Transverse colon (tissue), 4 donors: ENCODE data around the gene DPT. TPM values are rescaled to one million over a fixed set of nuclear protein-coding genes. Genes with fewer than 3 reads are reported as not detected.

Experiments
- DNase-seq: peaks from one replicate; pipeline ENCODE4 v3.0.0-alpha.2; 2019
- H3K27ac ChIP-seq, 4 donors: fragments of 200-600 bp; sonication (generic); 2 replicates each; pipeline ENCODE4 v1.5.1; 2016 to 2018; ENCODE audit warnings: inconsistent platforms in 4 of 4
- H3K27me3 ChIP-seq: fragments of 200-600 bp; sonication (generic); 2 replicates; pipeline ENCODE4 v1.5.1; 2017; ENCODE audit warnings: inconsistent platforms
- H3K36me3 ChIP-seq, 4 donors: fragments of 200-600 bp; sonication (generic); 2 replicates each; pipeline ENCODE4 v1.5.1; 2017 to 2019; ENCODE audit warnings: inconsistent platforms in 4 of 4
- H3K4me1 ChIP-seq, 4 donors: fragments of 200-600 bp; sonication (generic); 2 replicates each; pipeline ENCODE4 v1.5.1; 2017 to 2020; ENCODE audit warnings: inconsistent platforms in 4 of 4
- H3K4me3 ChIP-seq, 4 donors: fragments of 200-600 bp; sonication (generic); 1 replicate in 1 of 4; 2 replicates in 3 of 4; pipeline versions ENCODE4 v1.5.1 to v1.6.1; 2017 to 2019; ENCODE audit warnings: inconsistent platforms in 4 of 4
- H3K9me3 ChIP-seq, 2 donors: fragments of 200-600 bp; sonication (generic); 2 replicates each; pipeline ENCODE4 v1.5.1; 2017 to 2019; ENCODE audit warnings: inconsistent platforms in 2 of 2
- EP300 ChIP-seq: sonication (generic); formaldehyde crosslinking; IDR thresholded peaks from one replicate; pipeline ENCODE4 v1.6.1; 2017; ENCODE audit warnings: antibody characterized with exemption, low read depth
- POLR2A ChIP-seq: fragments of 450-650 bp; IDR thresholded peaks from one replicate; pipeline ENCODE4 v1.6.1; 2016; ENCODE audit warnings: antibody characterized with exemption, mild to moderate bottlenecking, moderate library complexity
- POLR2AphosphoS5 ChIP-seq, 3 donors: sonication (generic); formaldehyde crosslinking; IDR thresholded peaks; one replicate each; pipeline ENCODE4 v1.6.1; 2016; ENCODE audit warnings: antibody characterized with exemption in 3 of 3
- WGBS, 2 donors: methylation state at CpG; one replicate each; pipeline ENCODE4 v1.1.5; 2018; ENCODE audit warnings: low coverage in 1 of 2; 5-methylcytosine and 5-hydroxymethylcytosine counted together
- in situ Hi-C, 4 donors: fragments of 200-750 bp; cut with MboI; loops; one replicate each; pipeline versions ENCODE4 v1.15.0 to v1.15.1; 2017; ENCODE audit warnings: low sequenced_read_pairs in 3 of 4, low pct_ligation_motif_present in 1 of 4, low pct_unique_long_range_greater_than_20kb in 1 of 4
- intact Hi-C: fragments of 100-400 bp; cut with DNase I; formaldehyde crosslinking; loops from one replicate; pipeline ENCODE4 v1.15.1; 2023; ENCODE audit warnings: low total_unique reads
- total RNA-seq, 4 donors: library from RNA; depleted of rRNA; stranded (reverse); fragments of >200 nt; gene quantifications; one replicate each; pipeline ENCODE4 v1.1.0, GENCODE V29; 2016
- TF ChIP-seq, protein P1 (sequence below), 5 experiments: fragments of 200-600 bp in 3 of 5; fragments of 450-650 bp in 2 of 5; sonication (generic) in 3 of 5; IDR thresholded peaks; 1 replicate in 2 of 5; 2 replicates in 3 of 5; pipeline ENCODE4 v1.5.1; 2016 to 2017; ENCODE audit warnings: antibody characterized with exemption in 5 of 5, inconsistent platforms in 3 of 5, mild to moderate bottlenecking in 2 of 5, moderate library complexity in 1 of 5

Gene DPT
- total RNA-seq, 4 donors from 2014 or later: 25.8 to 122 (median 59.8) TPM

GRCh38 chr1:168664069-168664834 lies 64.8 kb downstream of the DPT start:
- WGBS, 2 donors: 19 to 36% methylated on average over 3 of the region's 3 CpGs
- Histone ChIP-seq H3K36me3 (no peaks in the 10 kb centered on the region), H3K27me3 (no peaks in the 10 kb centered on the region), H3K4me3 (no peak overlapping the region), H3K27ac (peak overlapping the region; percentile 14 to 42 (median 28)), H3K9me3 (no peaks in the 10 kb centered on the region), H3K4me1 (peaks cover 0 to 17% (median 1%) of the 10 kb centered on the region in 4 donors)
- TF ChIP-seq POLR2AphosphoS5 (IDR thresholded peaks at IDR 0.05) (no peak), POLR2A (no peak), EP300 (no peak)
- TF ChIP-seq, protein P1, sequence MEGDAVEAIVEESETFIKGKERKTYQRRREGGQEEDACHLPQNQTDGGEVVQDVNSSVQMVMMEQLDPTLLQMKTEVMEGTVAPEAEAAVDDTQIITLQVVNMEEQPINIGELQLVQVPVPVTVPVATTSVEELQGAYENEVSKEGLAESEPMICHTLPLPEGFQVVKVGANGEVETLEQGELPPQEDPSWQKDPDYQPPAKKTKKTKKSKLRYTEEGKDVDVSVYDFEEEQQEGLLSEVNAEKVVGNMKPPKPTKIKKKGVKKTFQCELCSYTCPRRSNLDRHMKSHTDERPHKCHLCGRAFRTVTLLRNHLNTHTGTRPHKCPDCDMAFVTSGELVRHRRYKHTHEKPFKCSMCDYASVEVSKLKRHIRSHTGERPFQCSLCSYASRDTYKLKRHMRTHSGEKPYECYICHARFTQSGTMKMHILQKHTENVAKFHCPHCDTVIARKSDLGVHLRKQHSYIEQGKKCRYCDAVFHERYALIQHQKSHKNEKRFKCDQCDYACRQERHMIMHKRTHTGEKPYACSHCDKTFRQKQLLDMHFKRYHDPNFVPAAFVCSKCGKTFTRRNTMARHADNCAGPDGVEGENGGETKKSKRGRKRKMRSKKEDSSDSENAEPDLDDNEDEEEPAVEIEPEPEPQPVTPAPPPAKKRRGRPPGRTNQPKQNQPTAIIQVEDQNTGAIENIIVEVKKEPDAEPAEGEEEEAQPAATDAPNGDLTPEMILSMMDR (IDR thresholded peaks at IDR 0.05): no peak
- DNase-seq: no peak
- in situ Hi-C loops (no loop called here), intact Hi-C loops (no loop called here)

GRCh38 chr1:168656485-168656884 lies 72.5 kb downstream of the DPT start:
- H3K27me3 ChIP-seq: no peaks in the 10 kb centered on the region
- no peaks in the 10 kb centered on the region for H3K9me3 ChIP-seq
- no peaks in the 10 kb centered on the region for H3K36me3 ChIP-seq
- in situ Hi-C loops (no loop called here), intact Hi-C loops (no loop called here)
- WGBS, 2 donors: 77 to 100% methylated on average over 1 of the region's 1 CpG
- peaks cover 0 to 3% (median 0%) of the 10 kb centered on the region in 4 donors for H3K4me1 ChIP-seq
- H3K4me3 ChIP-seq: no peak overlapping the region
- no peak overlapping the region for H3K27ac ChIP-seq
- DNase-seq: no peak
- TF ChIP-seq, protein P1 (IDR thresholded peaks at IDR 0.05): no peak
- TF ChIP-seq POLR2A (no peak), POLR2AphosphoS5 (IDR thresholded peaks at IDR 0.05) (no peak), EP300 (no peak)

GRCh38 chr1:168654198-168654915 lies 74.6 kb downstream of the DPT start:
- intact Hi-C loops (no loop called here), in situ Hi-C loops (no loop called here)
- H3K36me3 ChIP-seq: no peaks in the 10 kb centered on the region
- no peak overlapping the region for H3K27ac ChIP-seq
- no peak for DNase-seq
- TF ChIP-seq POLR2AphosphoS5 (IDR thresholded peaks at IDR 0.05) (no peak), EP300 (no peak), POLR2A (no peak)
- TF ChIP-seq, protein P1 (IDR thresholded peaks at IDR 0.05): no peak
- no peaks in the 10 kb centered on the region for H3K9me3 ChIP-seq
- no peak overlapping the region for H3K4me3 ChIP-seq
- H3K4me1 ChIP-seq: peaks cover 0 to 3% (median 0%) of the 10 kb centered on the region in 4 donors
- H3K27me3 ChIP-seq: no peaks in the 10 kb centered on the region
- WGBS, 2 donors: 87 to 89% methylated on average over 3 to 6 of the region's 6 CpGs

DNA sequence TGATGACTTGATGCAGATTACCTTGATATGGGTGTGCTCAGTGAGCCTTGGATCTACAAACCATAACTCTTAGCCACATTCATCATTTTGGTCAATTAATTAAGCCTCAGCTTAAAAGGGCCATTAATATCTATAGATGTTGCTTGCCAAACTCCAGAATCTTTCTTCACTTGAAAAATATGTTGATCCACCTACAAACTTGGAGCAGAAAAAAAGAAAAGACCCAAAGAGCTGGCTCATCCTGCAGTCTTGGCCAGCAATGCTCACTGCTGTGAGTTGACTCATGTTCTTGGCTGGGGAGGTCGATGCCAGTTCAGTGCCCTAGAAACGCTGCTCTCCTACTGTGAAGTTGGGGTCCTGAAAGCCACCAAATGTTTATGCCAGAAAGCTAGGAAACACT lies 75.4 kb downstream of the DPT start:
- Histone ChIP-seq H3K4me3 (no peak overlapping the region), H3K4me1 (peaks cover 0 to 3% (median 0%) of the 10 kb centered on the region in 4 donors), H3K27me3 (no peaks in the 10 kb centered on the region), H3K9me3 (no peaks in the 10 kb centered on the region), H3K27ac (no peak overlapping the region), H3K36me3 (no peaks in the 10 kb centered on the region)
- in situ Hi-C loops (no loop called here), intact Hi-C loops (no loop called here)
- DNase-seq: no peak
- TF ChIP-seq, protein P1 (IDR thresholded peaks at IDR 0.05): no peak
- no peak for TF ChIP-seq EP300
- no peak for TF ChIP-seq POLR2A
- TF ChIP-seq POLR2AphosphoS5 (IDR thresholded peaks at IDR 0.05): no peak
- WGBS, 2 donors: 68 to 78% methylated on average over 2 of the region's 2 CpGs
